CD4-positive, alpha-beta T cell treated with Interleukin-17A for 1 hour (primary cell): ENCODE measurements around the gene KIF16B.

Experiments
- DNase-seq: peaks from one replicate; pipeline ENCODE4 v3.0.0-alpha.2; 2020

The KIF16B gene

GRCh38 chr20:16424780-16425179 is 148.5 kb downstream of the KIF16B start:
- no peak for DNase-seq

- no peak for DNase-seq
Measured at GRCh38 chr20:16423311-16424212, 149.7 kb downstream of the KIF16B start.

DNA sequence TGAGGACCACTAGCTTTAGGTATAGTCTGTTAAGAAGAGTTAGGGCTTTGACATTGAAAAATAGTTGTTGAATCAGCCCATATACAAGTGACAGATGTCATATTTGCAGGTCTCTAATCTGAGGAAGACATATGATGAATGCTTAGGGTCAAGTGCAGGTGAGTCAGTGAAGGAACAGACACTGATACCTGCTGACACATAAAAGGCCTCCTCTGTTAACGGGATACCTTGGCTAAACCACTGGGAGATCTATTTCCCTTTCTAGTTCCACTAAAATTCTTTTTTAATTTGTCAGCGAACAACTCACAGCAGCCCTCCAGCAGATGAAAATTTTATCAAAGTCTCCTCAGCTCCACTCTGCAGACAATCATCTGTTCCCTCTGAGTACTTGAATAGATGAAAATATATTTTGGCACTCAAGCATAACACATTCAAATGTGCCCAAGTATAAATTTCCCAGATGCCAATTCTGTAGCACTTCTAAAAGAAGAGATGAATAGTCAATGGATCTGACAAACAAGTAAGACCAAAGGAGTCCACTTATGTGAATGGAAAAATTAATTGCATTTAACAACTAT is 154.0 kb downstream of the KIF16B start:
- DNase-seq: no peak

DNA sequence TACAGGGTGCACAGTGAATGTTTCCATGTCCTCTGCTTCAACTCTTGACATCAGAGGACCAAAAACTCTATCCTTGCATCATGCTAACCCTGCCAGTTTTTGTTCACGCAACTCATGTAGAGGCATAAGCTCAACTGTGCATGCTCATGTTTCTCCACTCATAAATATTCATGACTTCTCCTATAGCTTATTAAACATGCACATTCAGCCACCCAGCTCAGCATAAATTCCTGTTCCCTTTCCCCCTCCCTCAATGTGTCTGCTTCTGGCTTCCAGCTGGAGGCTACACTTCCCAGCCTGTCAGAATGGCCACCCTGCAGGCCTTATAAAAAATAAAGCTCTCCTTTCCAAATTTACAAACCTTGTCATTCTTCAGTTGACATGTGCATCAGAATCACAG is 154.6 kb downstream of the KIF16B start:
- no peak for DNase-seq

DNA sequence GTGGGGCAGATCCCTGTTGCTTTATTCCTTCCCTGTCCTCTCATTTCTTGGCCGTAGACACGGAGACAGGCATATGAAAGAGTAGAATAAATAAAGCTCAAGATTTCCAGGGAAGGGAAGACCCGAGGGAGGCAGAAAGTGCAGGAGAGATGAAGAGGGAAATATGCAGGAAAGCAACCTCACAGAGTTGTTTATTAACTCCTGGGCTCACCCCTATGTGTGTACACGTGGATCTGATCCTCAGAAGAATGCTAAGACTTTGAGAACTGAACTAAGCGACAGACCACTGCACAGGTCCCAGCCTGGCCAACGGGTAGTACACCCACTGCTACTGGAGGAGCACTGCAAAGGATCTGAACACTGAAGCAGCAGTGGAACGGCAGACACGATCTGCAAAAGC is 156.2 kb downstream of the KIF16B start:
- DNase-seq: no peak

DNA sequence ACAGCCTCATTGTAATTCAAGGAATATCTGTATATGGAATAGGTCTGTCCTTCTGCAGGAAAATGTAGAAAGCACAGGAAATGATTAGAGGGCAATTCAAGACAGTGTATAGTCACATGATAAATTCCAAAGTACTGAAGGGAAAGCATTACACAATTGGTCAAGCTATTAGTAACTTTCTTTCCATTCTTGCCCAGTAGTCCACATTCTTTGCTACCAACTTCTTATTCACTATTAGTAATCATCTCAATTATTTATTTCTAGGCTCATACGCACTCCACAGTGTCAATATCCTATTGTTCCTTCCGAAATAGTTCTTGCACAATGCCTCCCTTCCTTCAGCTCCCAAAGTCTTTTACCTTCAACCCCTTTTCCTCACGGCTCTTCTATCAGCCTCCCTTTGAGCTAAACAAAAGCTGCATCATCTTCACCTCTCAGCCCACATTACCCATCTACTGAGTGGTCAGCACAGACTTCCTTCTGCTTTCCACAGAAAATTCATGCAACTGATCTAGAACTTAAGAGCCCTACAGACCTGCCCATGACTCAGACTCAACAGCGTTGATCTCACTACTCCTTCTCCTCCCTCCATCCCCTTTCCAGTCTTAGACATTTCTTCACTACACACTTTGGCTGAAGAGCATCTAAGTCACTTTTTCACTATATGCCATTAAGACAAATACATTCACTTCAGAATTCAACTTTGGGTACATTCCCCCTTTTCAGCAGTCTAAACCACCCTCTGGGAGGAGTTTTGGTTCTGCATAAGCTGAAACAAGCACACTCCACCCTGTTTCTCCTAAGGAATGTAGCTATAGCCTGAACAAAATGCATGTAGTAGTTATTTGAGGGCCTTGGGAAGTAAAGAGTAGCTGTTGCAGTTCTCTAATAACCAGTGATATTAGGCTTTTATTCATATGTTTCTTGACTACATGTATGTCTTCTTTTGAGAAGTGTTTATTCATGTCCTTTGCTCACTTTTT is 157.9 kb downstream of the KIF16B start:
- no peak for DNase-seq

DNA sequence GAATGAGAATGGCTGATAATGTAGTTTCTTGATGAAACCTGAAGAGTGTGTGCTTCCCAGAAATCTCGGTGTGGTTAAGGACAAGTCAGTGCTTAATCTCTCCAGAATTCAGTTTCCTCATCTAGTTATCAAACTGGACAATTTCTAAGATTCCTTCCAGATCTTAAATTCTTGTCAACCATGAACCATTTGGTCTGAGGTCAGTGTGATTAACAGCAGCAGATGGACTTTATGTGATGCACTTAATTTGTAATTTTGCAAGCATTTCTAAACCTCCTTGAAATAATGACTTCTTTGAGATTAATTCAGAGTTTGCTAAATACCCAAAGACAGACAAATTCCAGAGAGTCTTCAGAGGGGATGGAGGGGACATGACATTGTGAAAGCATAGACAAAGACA is 160.3 kb downstream of the KIF16B start:
- no peak for DNase-seq

DNA sequence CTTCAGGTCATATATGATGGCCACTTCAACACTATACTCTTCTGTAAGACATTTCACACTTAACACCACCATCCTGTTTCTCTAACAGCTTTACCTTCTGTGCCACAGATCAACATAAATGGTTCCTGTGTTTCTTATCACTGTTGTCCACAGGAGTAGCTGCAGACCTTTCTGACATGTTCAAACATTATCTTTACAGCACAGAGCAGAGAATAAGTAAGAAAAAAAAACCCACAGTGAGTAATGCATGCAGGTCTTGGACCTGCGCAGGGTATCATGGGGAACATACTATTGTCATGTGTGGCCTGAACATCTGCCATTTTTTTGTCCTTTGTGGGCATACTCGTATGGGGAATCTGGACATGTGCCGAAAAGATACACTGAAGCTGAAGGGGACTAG is 161.9 kb downstream of the KIF16B start:
- no peak for DNase-seq

GRCh38 chr20:16410626-16411025 is 162.6 kb downstream of the KIF16B start:
- no peak for DNase-seq

GRCh38 chr20:16408981-16409380 is 164.3 kb downstream of the KIF16B start:
- no peak for DNase-seq

- no peak for DNase-seq
Measured at GRCh38 chr20:16407251-16408067, 165.8 kb downstream of the KIF16B start.

DNA sequence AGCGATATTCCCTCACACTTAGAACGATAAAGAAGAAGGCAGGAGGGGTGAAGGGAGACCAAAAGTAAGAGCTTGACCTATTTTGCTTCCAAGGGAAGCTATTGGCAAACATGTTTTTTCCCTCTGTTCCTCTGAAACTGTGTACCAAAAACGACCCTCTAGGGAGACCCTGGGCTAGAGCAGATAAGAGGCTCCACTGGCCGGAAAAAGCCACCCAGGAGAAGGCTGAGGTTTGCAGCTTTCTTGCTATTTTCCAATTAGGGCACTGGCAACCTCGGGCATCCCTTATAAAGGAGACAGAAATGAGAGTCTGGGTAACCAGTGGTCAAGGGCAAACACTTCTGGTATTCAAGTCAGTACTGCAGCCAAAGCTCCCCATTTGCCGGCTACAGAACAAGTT is 168.0 kb downstream of the KIF16B start:
- no peak for DNase-seq

GRCh38 chr20:16404640-16405039 is 168.6 kb downstream of the KIF16B start:
- no peak for DNase-seq

DNA sequence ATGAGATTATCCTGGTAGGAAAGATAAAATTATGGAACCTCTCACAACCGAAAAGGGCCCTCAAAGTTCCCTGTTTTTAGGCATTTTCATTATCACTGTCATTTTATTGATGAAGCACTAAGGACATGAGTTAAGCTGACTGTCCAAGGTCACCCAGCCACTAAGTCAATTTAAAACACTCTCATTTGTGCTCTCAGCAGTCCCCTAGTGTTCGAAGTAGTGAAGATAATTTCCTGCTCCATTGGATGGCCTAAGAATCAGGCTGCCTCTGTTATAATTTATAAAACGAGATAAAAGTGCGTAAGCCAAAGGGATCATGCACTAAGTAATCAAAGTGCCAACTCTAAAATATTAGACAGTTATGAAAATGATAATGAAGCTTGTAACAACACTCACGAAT is 169.1 kb downstream of the KIF16B start:
- no peak for DNase-seq

GRCh38 chr20:16400234-16400633 is 173.0 kb downstream of the KIF16B start:
- no peak for DNase-seq

- DNase-seq: no peak
Measured at GRCh38 chr20:16399801-16400200, 173.4 kb downstream of the KIF16B start.

DNA sequence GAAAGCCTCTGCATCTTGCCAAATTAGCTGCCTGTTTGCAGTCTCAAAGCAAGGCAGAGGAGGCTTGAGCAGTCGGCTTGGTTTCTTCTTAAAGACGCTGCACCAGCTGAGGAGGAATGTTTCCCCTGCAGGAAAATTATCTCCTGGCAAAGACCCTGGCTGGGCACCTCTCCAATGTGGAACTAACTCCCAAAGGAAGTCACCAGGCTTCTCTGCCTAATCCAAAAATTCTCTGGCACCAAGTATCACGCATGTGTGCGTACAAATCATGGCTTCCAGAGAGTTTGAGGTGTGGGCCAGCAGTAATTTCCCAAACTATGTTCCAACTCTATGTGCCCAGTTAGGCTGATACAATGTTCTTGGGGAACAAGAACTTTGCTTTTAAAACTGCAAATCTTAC is 176.2 kb downstream of the KIF16B start:
- DNase-seq: no peak

GRCh38 chr20:16395366-16395765 is 177.9 kb downstream of the KIF16B start:
- no peak for DNase-seq

DNA sequence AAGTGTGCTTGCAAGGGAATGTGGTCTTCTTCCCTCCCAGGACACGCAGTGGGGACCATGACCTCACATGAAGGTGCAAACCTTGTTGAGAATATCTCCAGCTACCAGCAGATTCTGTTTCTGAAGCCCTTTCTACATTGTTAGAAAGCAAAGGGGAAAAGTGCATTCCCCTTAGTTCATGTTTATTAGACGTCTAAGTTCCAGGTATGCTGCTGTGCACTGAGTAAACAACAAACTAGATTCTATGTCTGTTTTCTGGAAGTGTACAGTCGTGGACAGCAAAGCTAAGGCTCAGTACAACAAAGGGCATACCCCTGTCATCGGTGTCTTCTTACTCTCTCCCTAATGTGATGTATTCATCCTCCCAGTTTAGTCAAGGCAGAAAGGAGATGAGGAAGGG is 178.5 kb downstream of the KIF16B start:
- no peak for DNase-seq

- DNase-seq: no peak
Measured at GRCh38 chr20:16393836-16394235, 179.4 kb downstream of the KIF16B start.

- no peak for DNase-seq
Measured at GRCh38 chr20:16393297-16393696, 180.0 kb downstream of the KIF16B start.

DNA sequence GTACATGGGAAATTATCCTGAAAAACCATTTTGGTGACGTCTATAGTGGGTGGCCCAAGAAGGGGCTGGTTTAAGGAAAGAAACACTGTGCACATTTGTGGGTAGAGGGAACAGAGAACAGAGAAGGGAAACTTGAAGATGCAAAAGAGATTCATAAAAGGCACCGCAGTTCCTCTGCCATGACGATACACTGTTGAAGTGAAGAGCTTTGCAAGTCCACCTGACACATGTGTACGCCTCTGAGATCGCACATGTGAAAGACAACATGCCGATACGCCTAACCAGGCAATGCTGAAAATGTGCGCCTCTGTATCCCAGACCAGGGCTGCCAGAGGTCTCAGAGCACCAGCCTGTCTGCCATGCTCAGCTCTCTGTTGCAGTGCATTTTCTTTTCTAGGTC is 180.9 kb downstream of the KIF16B start:
- no peak for DNase-seq

DNA sequence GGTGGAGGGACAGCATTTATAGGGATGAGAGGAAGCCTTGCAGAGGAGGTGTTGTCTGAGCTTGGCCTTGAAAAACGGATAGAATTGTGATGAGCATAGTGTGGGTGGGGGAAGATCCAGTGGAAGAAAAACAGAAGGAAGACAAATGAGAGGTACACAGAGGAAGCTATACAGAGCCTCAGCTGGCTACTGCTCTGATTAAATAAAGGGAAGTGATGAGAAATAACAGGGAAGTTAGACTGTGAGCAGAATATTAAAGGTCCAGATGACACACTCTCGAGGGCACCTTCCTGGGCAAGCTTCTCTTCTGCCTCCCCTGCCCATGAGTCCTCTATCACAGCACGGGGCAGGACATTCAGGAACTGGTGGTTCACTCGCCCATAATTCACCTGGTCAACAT is 182.3 kb downstream of the KIF16B start:
- DNase-seq: no peak
